ENCODE measurements around the gene PDE1C.

Gene PDE1C

GRCh38 chr7:31917256-31917655 lies 153.0 kb downstream of the PDE1C start:
- TF ChIP-seq CTCF (IDR thresholded peaks at IDR 0.05; ENCODE audit: low read depth, low read length), result no peak
- DNase-seq, result no peak
- H3K4me3 ChIP-seq (ENCODE audit: low read depth, low read length), result no peak overlapping the region

GRCh38 chr7:31910191-31910590 lies 160.0 kb downstream of the PDE1C start:
- TF ChIP-seq CTCF (IDR thresholded peaks at IDR 0.05; ENCODE audit: low read depth, low read length), result no peak
- no peak overlapping the region for H3K27ac ChIP-seq
- H3K4me3 ChIP-seq (ENCODE audit: low read depth, low read length), result no peak overlapping the region
- no peaks in the 10 kb centered on the region for H3K36me3 ChIP-seq
- H3K9me3 ChIP-seq (ENCODE audit: severe bottlenecking), result no peaks in the 10 kb centered on the region
- DNase-seq, result no peak
- H3K27me3 ChIP-seq (ENCODE audit: insufficient read depth, low read depth, severe bottlenecking), result no peaks in the 10 kb centered on the region

More at GRCh38 chr7:31917256-31917655, 153.0 kb downstream of the PDE1C start:
- no peaks in the 10 kb centered on the region for H3K36me3 ChIP-seq
- H3K27ac ChIP-seq, result no peak overlapping the region
- H3K9me3 ChIP-seq (ENCODE audit: severe bottlenecking), result no peaks in the 10 kb centered on the region
- H3K27me3 ChIP-seq (ENCODE audit: insufficient read depth, low read depth, severe bottlenecking), result no peaks in the 10 kb centered on the region

- TF ChIP-seq CTCF (IDR thresholded peaks at IDR 0.05; ENCODE audit: low read depth, low read length), result no peak
- Histone ChIP-seq H3K9me3 (ENCODE audit: severe bottlenecking) (no peaks in the 10 kb centered on the region), H3K27ac (no peak overlapping the region), H3K36me3 (no peaks in the 10 kb centered on the region), H3K27me3 (ENCODE audit: insufficient read depth, low read depth, severe bottlenecking) (no peaks in the 10 kb centered on the region), H3K4me3 (ENCODE audit: low read depth, low read length) (no peak overlapping the region)
- DNase-seq, result no peak
Measured at GRCh38 chr7:31906479-31907171, 163.6 kb downstream of the PDE1C start.

GRCh38 chr7:31903962-31904361 lies 166.2 kb downstream of the PDE1C start:
- no peak for TF ChIP-seq CTCF (IDR thresholded peaks at IDR 0.05; ENCODE audit: low read depth, low read length)
- Histone ChIP-seq H3K27ac (no peak overlapping the region), H3K4me3 (ENCODE audit: low read depth, low read length) (no peak overlapping the region), H3K36me3 (no peaks in the 10 kb centered on the region), H3K9me3 (ENCODE audit: severe bottlenecking) (no peaks in the 10 kb centered on the region), H3K27me3 (ENCODE audit: insufficient read depth, low read depth, severe bottlenecking) (no peaks in the 10 kb centered on the region)
- DNase-seq, result no peak

- Histone ChIP-seq H3K4me3 (ENCODE audit: low read depth, low read length) (no peak overlapping the region), H3K36me3 (no peaks in the 10 kb centered on the region), H3K9me3 (ENCODE audit: severe bottlenecking) (no peaks in the 10 kb centered on the region), H3K27ac (no peak overlapping the region), H3K27me3 (ENCODE audit: insufficient read depth, low read depth, severe bottlenecking) (no peaks in the 10 kb centered on the region)
- DNase-seq, result no peak
- TF ChIP-seq CTCF (IDR thresholded peaks at IDR 0.05; ENCODE audit: low read depth, low read length), result no peak
Measured at GRCh38 chr7:31899356-31899927, 170.8 kb downstream of the PDE1C start.

Measured in WERI-Rb-1 (cell line).